ENCODE measurements around the gene CASZ1.

Gene CASZ1

DNA sequence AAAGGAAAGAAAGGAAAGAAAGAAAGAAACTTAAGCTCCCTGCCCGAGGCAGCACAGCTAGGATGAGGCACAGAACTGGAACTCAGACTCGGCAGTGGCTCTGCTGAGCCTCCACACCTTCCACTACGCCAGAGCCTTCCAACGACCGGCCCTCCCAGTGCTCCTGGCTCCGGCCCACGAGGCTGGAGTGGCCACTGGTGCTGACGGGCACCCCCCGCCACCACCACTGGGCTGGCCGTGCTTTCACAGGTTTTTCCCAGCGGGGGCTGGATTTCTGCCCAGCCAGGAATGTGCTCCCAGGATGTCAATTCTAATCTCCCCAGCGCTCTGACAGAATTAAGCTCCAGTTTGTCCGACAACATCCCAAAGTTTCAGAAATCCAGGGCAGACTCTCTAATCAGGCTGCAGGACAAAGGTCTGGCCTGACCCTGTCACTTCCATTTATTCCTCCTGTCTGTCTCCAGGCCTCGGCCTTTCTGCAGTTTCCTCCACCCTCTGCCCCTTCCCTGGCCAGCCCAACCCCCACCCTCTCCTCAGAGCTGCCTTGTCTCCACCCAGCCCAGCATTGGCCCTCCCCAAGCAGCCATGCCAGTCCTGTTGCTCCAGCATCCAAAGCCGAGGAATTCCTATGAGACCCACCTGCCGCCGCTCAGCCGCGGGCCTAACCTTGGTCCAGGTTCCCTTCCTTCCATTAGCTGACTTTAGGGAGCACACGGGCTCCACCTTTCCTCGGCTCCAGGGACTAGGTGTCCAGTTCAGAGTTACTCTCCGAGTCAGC lies 81.9 kb downstream of the CASZ1 start:
- Mint-ChIP-seq H3K4me3 (no peak overlapping the region), H3K9me3 (no peaks in the 10 kb centered on the region), H3K36me3 (ENCODE audit: low read depth) (no peaks in the 10 kb centered on the region), H3K27me3 (peaks cover 7% of the 10 kb centered on the region), H3K4me1 (no peaks in the 10 kb centered on the region), H3K27ac (no peak overlapping the region)
- ATAC-seq (no peak), DNase-seq (no peak)

DNA sequence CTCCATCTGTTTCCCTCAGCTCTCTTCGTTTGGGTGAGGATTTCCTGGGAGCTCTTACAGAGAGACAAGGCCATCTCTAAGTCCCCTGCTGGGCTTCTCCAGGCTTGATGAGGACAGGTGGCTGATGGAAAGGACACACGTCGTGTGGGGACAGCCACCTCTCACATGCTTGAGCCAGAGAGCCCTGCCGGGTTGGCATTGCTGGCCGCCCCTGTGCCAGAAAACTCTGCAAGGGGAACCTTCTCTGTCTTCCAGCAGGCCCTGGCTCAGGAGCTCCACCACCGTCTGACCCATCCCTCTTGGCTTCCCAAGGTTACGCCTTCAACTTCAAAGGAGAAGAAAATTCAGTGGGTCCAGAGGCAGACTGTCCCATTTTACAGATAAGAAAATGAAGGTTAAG lies 82.8 kb downstream of the CASZ1 start:
- Mint-ChIP-seq H3K27ac (no peak overlapping the region), H3K36me3 (ENCODE audit: low read depth) (no peaks in the 10 kb centered on the region), H3K27me3 (peaks cover 7% of the 10 kb centered on the region), H3K4me3 (no peak overlapping the region), H3K9me3 (no peaks in the 10 kb centered on the region), H3K4me1 (no peaks in the 10 kb centered on the region)
- ATAC-seq, result no peak
- no peak for DNase-seq

GRCh38 chr1:10712568-10713362 lies 83.7 kb downstream of the CASZ1 start:
- ATAC-seq, result no peak
- Mint-ChIP-seq H3K9me3 (no peaks in the 10 kb centered on the region), H3K36me3 (ENCODE audit: low read depth) (no peaks in the 10 kb centered on the region), H3K27me3 (peaks cover 7% of the 10 kb centered on the region), H3K4me1 (no peaks in the 10 kb centered on the region), H3K27ac (no peak overlapping the region), H3K4me3 (no peak overlapping the region)
- no peak for DNase-seq

DNA sequence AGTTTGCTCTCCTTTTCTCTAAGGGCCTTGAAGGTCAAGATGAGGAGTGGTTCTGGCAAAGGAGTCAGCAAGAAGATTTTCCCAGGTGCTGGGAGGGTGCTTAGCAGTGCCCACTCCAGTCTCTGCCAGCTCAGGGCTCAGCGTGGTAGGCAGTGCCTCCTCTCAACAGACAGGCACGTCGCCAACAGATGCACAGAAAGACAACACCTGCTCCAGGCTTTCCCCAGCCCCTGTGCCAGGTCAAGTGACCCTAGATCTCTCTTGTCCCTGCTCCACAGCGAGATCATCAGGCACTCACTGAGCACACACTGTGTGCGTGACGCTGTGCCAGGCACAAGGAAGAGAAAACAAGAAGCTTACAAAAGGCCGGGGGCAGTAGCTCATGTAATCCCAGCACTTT lies 86.0 kb downstream of the CASZ1 start:
- no peaks in the 10 kb centered on the region for H3K36me3 Mint-ChIP-seq (ENCODE audit: low read depth)
- ATAC-seq (no peak), DNase-seq (no peak)
- no peak overlapping the region for H3K4me3 Mint-ChIP-seq
- no peaks in the 10 kb centered on the region for H3K4me1 Mint-ChIP-seq
- H3K27me3 Mint-ChIP-seq, result peaks cover 3% of the 10 kb centered on the region
- no peaks in the 10 kb centered on the region for H3K9me3 Mint-ChIP-seq
- H3K27ac Mint-ChIP-seq, result no peak overlapping the region

DNA sequence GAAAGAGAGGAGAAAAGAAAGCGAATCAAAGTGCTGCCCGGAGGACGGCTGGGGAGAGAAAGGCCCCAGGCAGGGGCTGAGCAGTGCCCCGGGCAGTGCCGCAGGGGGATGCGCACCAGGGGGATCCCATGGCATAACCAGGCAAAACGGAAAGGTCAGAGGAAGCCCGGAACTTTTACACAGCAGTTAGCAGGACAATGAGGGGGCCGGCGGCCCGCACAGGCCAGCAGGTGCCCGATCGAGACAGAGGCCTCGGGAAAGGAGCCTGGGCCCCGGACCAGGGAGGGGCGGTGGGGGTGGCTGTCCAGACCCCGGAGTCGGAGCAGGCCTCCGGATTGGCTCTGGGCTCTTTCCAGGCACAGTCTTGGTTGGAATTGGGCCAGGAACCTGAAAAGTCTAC lies 86.8 kb downstream of the CASZ1 start:
- Mint-ChIP-seq H3K36me3 (ENCODE audit: low read depth) (no peaks in the 10 kb centered on the region), H3K4me1 (no peaks in the 10 kb centered on the region), H3K4me3 (no peak overlapping the region), H3K9me3 (no peaks in the 10 kb centered on the region), H3K27ac (no peak overlapping the region), H3K27me3 (peaks cover 3% of the 10 kb centered on the region)
- DNase-seq (no peak), ATAC-seq (no peak)

- Mint-ChIP-seq H3K4me1 (no peaks in the 10 kb centered on the region), H3K27ac (no peak overlapping the region), H3K9me3 (no peaks in the 10 kb centered on the region), H3K36me3 (ENCODE audit: low read depth) (no peaks in the 10 kb centered on the region), H3K27me3 (peaks cover 3% of the 10 kb centered on the region), H3K4me3 (no peak overlapping the region)
- ATAC-seq (no peak), DNase-seq (no peak)
Measured at GRCh38 chr1:10709165-10709564, 87.3 kb downstream of the CASZ1 start.

GRCh38 chr1:10708757-10709156 lies 87.7 kb downstream of the CASZ1 start:
- ATAC-seq (no peak), DNase-seq (no peak)
- H3K9me3 Mint-ChIP-seq, result no peaks in the 10 kb centered on the region
- H3K4me3 Mint-ChIP-seq, result no peak overlapping the region
- no peaks in the 10 kb centered on the region for H3K4me1 Mint-ChIP-seq
- peaks cover 4% of the 10 kb centered on the region for H3K27me3 Mint-ChIP-seq
- no peak overlapping the region for H3K27ac Mint-ChIP-seq
- no peaks in the 10 kb centered on the region for H3K36me3 Mint-ChIP-seq (ENCODE audit: low read depth)

DNA sequence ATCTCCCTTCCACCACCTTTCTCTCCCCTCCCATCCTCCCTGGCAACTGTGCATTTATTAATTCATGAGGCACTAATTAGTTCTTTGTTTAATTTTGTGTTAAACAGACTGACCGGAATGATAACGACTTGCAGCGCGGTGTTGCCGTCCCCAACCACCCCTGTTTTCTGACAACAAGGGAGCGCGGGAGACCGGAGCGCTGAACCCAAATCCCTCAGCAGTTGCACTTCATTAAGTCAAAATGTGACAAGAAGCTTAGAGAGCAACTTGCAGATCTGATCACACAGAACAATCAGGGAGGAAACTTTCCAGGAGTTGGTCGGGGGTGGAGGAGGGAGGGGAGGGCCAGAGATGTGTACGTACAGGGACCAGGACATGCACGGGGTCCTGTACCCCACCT lies 89.2 kb downstream of the CASZ1 start:
- Mint-ChIP-seq H3K36me3 (ENCODE audit: low read depth) (no peaks in the 10 kb centered on the region), H3K4me3 (no peak overlapping the region), H3K27me3 (peaks cover 4% of the 10 kb centered on the region), H3K9me3 (no peaks in the 10 kb centered on the region), H3K27ac (no peak overlapping the region), H3K4me1 (no peaks in the 10 kb centered on the region)
- ATAC-seq (no peak), DNase-seq (no peak)

DNA sequence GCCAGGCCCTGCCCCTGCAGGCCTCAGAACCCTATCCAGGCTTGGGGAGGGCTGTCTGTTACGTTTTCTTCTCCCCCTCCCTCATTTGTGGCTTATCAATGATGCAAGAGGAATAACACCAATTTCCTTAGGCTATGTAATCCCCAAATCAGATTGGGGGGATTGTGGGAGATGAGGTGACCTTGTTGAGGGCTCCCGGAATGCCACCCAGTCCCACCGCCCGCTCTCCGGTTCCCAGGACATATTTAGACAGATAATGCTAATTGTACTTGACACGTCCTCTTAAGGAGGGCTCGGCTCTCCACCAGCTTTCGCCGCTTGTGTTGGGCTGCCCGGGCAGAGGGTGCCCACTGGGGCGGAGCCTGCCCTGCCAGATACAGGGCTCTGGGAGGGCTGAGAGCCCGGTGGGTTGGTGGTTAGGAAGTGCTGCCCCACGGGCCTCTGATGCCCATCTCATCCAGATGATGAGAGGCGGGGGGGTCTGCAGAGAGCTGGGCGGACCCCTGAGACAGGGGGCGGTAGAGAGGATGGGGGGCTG lies 90.0 kb downstream of the CASZ1 start:
- ATAC-seq (no peak), DNase-seq (no peak)
- Mint-ChIP-seq H3K4me3 (no peak overlapping the region), H3K27ac (no peak overlapping the region), H3K36me3 (ENCODE audit: low read depth) (no peaks in the 10 kb centered on the region), H3K9me3 (no peaks in the 10 kb centered on the region), H3K27me3 (peaks cover 4% of the 10 kb centered on the region), H3K4me1 (no peaks in the 10 kb centered on the region)

DNA sequence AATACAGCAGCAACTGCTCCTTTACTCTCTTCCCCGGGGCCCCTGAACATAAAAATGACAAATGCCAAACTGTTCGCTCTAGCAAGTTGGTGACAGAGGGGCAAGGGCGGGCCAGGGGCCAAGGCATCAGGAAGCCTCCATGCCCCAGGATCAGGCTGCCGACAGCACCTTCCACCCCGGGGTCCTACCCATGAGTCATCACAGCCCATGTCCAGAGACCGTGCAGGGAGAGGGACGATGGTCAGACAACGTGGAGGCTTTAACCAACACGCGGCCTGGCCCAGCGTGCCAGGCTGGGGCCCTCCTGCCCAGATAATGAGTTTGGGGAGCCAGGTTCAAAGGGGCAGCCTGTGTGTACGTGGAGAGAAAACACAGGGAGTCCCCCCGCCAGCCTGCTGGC lies 90.5 kb downstream of the CASZ1 start:
- Mint-ChIP-seq H3K4me3 (no peak overlapping the region), H3K27ac (no peak overlapping the region), H3K4me1 (no peaks in the 10 kb centered on the region), H3K9me3 (no peaks in the 10 kb centered on the region), H3K36me3 (ENCODE audit: low read depth) (no peaks in the 10 kb centered on the region), H3K27me3 (peaks cover 4% of the 10 kb centered on the region)
- DNase-seq, result no peak
- ATAC-seq, result no peak

- DNase-seq, result no peak
- no peaks in the 10 kb centered on the region for H3K36me3 Mint-ChIP-seq (ENCODE audit: low read depth)
- H3K27me3 Mint-ChIP-seq, result peaks cover 5% of the 10 kb centered on the region
- H3K27ac Mint-ChIP-seq, result no peak overlapping the region
- ATAC-seq, result no peak
- no peaks in the 10 kb centered on the region for H3K9me3 Mint-ChIP-seq
- no peak overlapping the region for H3K4me3 Mint-ChIP-seq
- H3K4me1 Mint-ChIP-seq, result no peaks in the 10 kb centered on the region
Measured at GRCh38 chr1:10704368-10704882, 92.0 kb downstream of the CASZ1 start.

GRCh38 chr1:10703702-10704101 lies 92.7 kb downstream of the CASZ1 start:
- Mint-ChIP-seq H3K27ac (no peak overlapping the region), H3K27me3 (peaks cover 5% of the 10 kb centered on the region), H3K9me3 (no peaks in the 10 kb centered on the region), H3K4me3 (no peak overlapping the region), H3K36me3 (ENCODE audit: low read depth) (no peaks in the 10 kb centered on the region), H3K4me1 (no peaks in the 10 kb centered on the region)
- no peak for DNase-seq
- ATAC-seq, result no peak

DNA sequence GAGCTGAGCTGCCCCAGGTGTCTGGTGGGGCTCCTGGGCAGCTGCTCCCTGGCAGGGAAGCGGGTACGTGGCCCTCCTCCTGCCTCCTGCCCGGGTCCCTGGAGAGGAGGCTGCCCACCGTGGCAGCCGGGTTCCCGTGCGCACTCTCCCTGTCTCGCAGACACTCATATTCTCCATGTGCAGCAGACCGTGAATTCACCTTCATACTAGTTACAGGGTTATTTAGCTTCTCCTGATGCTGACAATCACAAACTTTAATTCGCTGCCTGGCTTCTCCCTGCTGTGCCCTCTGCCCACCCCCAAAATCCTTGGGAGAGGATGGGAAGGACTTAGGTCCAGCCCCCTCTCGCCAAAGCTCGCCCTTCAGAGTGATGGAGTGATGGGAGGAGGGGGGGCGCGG lies 95.3 kb downstream of the CASZ1 start:
- H3K27me3 Mint-ChIP-seq, result peaks cover 6% of the 10 kb centered on the region
- H3K9me3 Mint-ChIP-seq, result no peaks in the 10 kb centered on the region
- no peak overlapping the region for H3K27ac Mint-ChIP-seq
- ATAC-seq, result no peak
- no peaks in the 10 kb centered on the region for H3K36me3 Mint-ChIP-seq (ENCODE audit: low read depth)
- DNase-seq, result no peak
- peaks cover 15% of the 10 kb centered on the region for H3K4me1 Mint-ChIP-seq
- H3K4me3 Mint-ChIP-seq, result no peak overlapping the region

DNA sequence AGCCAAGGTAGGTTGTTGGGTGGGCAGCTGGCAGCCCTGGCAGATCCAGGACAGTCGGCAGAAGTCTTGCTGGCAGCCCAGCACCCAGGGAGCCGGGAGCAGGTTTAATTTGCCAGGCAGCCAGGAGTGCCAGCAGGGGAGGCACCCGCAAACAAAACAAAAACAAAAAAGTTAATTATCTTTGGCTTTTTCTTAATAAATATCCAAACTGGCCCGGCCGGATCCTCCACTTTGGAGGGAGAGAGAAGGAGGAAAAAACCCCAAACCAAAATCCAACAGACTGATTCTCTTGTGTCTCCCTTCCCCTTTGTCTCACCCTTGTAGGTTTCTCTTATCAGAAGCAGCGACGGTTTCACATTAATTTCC lies 97.0 kb downstream of the CASZ1 start:
- ATAC-seq (no peak), DNase-seq (no peak)
- Mint-ChIP-seq H3K27ac (no peak overlapping the region), H3K36me3 (ENCODE audit: low read depth) (no peaks in the 10 kb centered on the region), H3K4me3 (no peak overlapping the region), H3K27me3 (peaks cover 11% of the 10 kb centered on the region), H3K9me3 (no peaks in the 10 kb centered on the region), H3K4me1 (peaks cover 20% of the 10 kb centered on the region)

Data from activated naive CD8-positive, alpha-beta T cell treated with anti-CD3 and anti-CD28 coated beads, Interleukin-2, amount 50 U/mL, for 24 hours (primary cell).